Dermis microvascular lymphatic vessel endothelial cell (primary cell): ENCODE data around the gene OGFOD3. TPM values are rescaled to one million over a fixed set of nuclear protein-coding genes. Genes with fewer than 3 reads are reported as not detected.

Source experiments
- DNase-seq, 2 donors: peaks; one replicate each; pipeline versions ENCODE4 v3.0.0 to v3.0.0-alpha.2; 2010; ENCODE audit warnings: low read depth in 2 of 2
- total RNA-seq: library from RNA; depleted of rRNA; stranded (reverse); fragments of >200 nt; gene quantifications from 2 replicates; pipeline ENCODE4 v1.2.1, GENCODE V29; 2014

Gene OGFOD3
- total RNA-seq, 1 donor from 2014 or later: 24.1 TPM

GRCh38 chr17:82447876-82448275 is 29.5 kb upstream of the OGFOD3 start:
- no peak for DNase-seq

DNA sequence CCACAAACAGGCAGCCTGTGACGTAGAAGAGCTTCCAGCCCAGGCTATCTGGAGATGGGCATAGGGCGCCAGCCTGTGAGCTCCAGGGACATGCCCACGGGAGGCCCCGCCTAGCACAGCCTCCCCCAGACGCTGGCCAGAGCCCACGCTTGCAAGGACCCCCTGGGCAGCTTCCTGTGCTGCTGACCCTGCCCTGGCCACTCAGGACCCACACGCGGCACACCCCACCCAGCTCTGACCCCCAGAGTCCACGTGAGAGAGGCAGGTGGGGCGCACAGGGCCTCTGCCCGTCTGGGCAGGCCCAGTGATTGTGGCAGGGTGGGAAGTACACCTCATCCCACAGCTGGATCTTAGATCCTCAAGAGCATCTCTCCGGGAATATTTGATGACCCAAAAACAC is 28.3 kb upstream of the OGFOD3 start:
- no peak for DNase-seq

DNA sequence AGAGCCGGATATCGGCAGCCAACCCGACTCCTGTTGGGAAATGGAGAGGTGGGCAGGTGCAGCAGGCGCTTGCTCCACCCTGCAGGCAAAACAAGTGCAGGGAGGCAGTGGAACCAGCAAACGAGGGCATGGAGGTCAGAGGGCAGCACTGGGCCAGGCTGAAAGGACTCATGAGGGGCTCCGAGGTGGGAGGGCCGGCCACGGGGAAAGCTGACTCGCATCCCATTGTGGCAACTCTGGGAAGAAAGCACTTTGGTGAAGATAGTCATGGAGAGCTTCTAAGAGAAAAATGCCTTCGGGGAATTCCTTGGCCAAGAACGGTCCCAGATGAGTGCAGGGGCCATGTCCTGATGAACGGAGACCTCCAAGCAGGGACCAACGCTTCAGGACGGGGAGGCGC is 27.7 kb upstream of the OGFOD3 start:
- no peak for DNase-seq

DNA sequence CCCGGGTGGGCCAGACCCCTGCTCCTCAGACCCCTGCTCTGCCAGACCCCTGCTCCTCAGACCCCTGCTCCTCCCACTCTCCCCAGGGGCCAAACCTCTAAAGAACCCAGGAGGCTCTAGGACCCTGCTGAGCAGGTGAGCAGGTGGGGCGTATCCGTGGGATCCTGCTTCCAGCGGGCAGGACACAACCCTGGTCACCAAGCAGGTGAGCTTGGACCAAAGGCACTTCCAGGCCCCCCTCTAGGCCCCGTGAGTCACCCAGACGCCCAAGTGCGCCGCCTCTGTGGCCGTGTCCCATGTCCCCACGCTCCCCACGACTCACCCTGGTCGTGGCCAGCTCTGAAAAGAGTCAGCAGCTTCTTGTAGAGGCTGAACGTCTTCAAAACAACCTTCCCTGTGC is 27.2 kb upstream of the OGFOD3 start:
- DNase-seq: no peak

GRCh38 chr17:82444941-82445521 is 26.6 kb upstream of the OGFOD3 start:
- DNase-seq: peak in 1 of 2 donors; percentile 26

DNA sequence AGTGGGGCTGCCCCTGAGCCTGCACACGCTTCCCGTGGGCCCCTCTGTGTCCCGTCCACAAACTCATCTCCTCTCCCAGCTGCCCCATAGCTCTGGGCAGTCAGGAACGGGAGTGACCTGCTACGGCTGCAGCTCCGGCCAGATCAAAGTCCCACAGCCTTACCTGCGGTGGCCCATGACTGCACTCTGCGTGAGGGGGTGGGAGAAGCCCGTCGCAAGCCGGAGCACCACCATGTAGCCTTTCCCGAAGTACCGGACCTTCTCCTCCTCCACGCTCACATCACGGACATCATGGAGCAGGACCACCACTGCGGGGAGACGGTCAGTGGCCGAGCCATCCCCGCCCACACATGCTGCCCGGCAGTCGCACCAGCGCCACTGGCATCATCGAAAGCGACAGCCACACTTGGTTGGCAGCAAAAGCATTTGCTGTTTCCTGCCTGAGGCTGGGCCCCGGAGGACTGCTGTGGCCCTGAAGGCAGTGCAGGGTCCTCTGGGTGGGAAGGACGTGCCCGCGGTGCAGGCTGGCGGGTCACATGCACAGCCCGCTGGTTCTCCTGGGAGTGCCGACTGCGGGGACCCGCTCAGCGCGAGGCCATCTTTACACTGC is 26.0 kb upstream of the OGFOD3 start:
- DNase-seq: no peak

DNA sequence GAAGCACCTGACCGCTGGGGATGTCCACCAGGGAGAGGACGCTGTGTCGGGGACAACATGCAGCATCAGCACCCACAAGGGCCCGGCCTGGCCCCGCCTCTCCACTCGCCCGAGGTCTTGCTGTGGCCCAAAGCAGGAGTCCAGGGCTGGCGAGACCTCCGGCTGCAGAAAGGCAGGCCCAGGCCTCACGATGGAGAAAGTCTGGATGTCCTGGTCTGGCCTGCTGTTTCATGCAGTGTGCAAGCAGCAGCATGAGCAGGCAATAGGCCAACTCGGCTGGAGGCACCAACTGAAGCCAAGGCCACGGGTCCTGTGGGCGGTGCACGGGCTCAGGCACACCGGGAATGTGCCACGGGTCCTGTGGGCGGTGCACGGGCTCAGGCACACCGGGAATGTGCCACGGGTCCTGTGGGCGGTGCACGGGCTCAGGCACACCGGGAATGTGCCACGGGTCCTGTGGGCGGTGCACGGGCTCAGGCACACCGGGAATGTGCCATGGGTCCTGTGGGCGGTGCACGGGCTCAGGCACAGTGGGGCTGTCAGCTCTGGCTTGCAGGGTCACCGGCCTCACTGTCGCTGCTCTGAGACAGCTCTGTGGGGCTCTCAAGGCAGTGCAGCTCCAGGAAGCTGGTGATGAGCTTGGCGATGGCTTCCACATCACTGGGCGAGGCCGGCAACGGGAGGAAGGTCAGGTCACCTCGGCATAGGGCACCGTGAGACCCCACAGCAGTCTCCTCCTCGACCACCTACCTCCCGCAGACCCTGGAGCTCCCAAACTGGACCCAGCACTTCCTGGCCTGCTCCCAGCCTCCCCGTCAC is 25.3 kb upstream of the OGFOD3 start:
- no peak for DNase-seq

DNA sequence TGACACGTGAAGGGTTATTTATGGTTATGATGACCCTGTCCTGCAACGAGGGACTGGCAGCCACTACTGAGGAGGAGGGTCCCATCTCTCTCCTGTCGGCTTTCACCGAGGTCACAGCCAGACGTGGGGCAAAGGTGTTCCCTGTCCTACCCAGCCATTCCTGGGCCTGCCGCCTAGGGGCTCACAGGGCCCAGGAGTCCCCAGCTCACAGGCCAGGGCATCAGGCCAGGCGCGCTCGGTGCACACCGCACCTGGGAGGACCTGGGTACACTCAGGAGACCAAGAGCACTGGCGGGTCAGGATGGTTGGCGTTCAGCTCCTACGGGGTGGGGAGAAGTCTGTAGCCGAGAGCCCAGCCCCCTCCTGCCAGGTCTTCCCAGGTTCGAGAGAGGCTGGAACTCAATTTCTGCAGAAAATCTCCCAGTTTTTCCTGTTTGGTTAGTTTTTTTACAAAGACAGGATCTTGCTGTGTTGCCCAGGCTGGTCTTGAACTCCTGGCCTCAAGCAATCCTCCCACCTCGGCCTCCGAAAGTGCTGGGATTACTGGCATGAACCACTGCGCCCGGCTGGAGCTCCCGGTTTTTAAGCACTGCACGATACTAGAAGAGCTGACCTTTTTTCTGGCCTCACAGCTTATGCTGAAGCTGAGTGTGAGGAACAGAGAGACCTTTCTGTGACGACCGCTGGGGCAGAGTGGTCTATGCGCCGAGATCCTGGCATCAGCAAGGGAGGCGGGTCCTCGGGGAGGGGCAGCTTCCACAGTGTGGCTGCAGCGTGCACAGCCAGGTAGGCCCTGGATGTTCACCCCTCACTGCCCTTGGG is 24.5 kb upstream of the OGFOD3 start:
- DNase-seq: no peak

GRCh38 chr17:82441691-82442487 is 23.5 kb upstream of the OGFOD3 start:
- no peak for DNase-seq

DNA sequence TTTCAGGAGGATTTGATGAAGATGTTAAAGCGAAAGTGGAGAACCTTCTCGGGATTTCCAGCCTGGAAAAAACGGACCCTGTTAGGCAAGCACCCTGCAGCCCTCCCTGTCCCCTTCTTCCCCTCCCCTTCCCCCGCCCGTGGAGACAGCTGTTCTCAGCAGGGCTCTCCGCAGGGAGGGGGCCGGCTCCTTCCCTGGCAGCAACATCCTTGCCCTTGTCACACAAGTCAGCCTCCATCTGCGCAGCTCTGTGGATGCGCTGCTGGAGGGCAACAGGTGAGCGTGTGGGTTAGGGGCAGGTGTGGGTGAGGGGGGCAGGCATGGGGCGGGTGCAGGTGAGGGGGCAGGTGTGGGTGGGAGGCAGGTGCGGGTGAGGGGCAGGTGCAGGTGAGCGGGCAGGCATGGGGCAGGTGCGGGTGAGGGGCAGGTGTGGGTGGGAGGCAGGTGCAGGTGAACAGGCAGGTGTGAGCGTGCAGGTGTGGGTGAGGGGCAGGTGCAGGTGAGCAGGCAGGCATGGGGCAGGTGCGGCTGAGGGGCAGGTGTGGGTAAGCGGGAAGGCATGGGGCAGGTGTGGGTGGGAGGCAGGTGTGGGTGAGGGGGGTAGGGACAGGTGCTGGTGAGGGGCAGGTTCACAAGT is 22.7 kb upstream of the OGFOD3 start:
- DNase-seq: no peak

DNA sequence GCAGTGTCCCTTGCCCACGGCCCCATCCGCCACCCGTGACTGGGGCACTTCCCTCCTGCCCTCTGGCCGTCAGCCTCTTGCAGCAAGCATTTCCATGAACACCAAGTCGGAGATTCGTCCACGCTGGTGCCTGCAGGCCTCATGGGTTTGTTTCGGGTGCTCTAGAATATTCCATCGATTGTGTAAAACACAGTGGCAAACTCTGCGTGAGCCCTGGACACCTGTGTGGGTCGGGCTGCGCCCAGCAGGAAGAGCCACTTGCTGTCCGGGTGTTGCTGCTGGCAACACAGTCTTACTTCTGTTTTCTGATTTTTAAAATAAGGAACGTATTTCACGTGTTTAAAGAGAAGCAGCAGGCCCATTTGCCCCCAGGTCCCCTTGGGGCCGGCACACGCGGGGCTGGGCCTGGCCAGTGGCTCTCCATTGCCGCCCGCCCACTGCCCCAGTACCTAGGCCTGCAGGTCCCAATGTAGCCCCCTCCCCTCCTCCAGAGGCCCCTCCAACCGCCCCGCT is 22.1 kb upstream of the OGFOD3 start:
- no peak for DNase-seq

DNA sequence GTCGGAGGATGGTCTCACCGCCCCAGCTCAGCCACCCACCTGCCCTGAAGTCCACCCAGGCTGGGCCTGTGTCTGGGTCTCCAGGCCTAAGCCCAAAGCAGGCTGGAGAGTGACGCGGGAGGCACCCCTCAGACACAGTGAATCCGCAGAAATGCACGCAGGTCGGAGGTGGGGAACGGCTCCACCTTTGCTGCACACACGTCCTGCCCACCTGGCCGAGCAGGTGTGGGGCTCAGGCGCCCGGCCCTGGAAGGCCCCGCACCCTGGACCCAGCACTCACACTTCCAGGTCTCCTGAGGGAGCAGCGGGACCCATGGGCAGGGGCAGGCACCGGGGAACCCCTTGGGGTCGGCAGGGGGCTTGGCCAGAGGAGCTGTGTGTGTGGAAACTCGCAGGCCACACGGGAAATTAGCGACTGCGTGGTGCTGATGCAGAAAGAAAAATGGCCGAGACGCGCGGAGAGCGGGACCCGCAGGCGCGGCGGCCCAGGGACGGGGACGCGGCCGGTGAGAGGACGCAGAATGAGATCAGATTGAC is 21.5 kb upstream of the OGFOD3 start:
- DNase-seq: no peak

GRCh38 chr17:82439194-82439828 is 20.9 kb upstream of the OGFOD3 start:
- no peak for DNase-seq

DNA sequence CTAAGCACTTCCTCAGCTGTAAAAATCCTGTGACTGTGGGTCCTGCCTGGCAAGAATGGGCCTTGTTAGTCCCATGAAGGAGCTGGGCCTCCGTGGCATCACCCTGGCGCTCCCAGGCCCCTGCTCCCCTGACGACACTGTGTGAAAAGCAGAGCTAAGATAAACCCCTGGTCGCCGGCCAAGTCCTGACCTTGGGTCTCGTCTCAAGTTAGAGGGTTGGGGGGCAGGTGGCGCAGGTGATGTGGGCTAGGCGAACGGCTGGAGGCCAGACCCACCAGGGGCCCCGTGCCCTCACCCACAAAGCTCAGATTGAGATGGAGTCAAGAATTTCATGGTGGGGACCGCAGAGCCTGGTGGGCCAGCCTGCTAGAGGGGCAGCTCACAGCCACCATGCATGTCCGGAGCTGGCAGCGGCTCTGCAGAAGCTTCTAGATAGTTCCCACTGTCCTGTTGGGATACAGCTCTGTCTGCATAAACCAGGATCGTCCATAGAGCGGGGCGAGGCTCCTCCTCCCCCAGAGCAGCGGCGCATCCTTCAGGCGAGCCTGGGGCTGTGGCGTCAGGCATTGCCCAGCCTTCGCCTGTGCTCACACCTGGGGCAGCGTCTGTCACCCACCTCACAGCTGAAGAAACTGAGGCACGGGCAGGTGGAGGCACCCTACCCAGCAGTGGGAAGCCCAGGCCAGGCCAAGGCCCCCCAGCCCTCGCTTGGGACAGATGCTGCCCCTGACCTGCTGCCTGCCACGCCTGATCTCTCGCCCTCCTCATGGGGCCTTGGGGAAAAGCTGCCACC is 20.2 kb upstream of the OGFOD3 start:
- DNase-seq: no peak

- no peak for DNase-seq
Measured at GRCh38 chr17:82437325-82437668, 18.9 kb upstream of the OGFOD3 start.

DNA sequence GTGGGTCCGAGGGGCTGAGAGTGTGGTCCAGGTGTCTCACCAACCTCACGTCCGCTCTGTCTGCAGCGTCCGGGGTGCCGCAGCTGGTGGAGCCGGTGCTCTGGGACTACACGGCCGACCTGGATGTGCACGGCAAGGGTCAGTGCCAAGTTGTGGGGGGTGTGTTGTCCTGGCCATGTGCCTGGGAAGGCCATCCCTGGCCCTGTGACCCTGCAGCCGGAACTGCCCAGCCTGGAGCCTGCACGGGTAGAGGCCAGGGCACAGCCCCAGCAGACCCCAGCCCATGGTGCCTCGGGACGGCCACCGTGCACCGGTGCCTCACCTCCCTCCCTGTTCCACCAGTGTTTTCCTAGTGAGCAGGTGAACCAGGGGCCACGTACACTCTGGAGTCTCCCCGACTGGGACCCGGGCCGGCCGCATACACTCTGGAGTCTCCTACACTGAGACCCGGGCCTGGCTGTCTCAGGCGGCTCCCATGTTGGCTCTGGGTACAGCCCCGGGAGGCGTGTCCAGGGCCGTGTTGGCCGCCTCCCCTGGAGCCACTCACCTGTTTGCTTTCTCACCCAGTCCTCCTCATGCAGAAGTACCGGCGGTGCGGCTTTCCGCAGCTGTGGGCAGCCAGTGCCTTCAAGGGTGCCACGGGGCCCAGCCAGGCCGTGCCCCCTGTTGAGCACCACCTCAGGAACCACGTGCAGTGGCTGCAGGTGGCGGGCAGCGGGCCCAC is 18.4 kb upstream of the OGFOD3 start:
- DNase-seq: no peak

DNA sequence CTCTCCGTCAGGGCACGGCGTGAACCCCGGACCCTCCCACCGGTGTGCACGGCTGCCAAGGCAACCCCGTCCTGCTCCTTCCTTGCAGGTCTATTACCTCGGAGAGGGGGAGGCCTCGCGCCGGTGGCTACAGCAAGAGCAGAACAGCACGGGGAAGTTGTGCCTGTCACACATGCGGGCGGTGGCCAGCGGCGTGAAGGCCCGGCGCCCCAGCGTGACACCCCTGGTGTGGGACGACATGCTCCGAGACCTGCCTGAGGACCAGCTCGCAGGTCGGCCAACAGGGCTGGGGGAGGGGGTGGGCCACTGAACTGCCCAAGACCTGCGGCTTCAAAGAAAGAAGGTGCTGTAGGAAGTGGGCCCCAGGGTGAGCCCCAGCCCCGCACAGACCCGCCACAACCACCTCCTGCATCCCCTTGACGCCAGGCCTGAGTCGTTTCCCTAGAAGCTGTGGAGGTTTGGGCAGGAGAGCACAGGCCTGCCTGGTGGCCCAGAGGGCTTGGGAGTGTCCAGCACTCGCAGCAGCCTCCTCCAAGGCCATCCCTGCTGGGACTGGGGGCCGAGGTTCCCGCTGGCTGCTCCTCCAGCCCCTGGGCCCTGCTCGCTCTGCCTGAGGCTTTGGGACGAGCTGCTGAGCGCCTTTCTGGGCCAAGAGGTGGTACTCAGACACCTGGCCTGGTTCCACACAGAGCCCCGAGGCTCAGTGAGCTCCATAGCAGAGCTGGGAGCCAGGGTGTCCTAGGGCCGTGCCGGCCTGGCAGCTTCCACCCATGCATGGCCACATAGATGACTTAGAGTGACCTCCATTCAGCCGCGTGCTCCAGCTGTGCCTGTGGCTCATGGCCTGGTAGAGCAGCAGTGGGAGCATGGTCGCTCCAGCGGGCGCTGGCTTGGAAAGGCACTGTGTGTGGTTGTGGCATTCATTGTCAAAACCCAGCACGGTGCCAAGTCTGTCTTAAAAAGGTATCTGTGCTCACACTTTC is 17.5 kb upstream of the OGFOD3 start:
- DNase-seq: no peak
